Fibroblast of lung (primary cell): ENCODE data around the gene PRTN3.

Source experiments
- CTCF ChIP-seq, 2 donors: IDR thresholded peaks in 1 of 2; conservative IDR thresholded peaks in 1 of 2; 1 replicate in 1 of 2; 2 replicates in 1 of 2; pipeline ENCODE4 v1.5.1; 2011 to 2012; ENCODE audit warnings: low read length in 2 of 2, control low read depth in 1 of 2, inconsistent platforms in 1 of 2, low read depth in 1 of 2, mild to moderate bottlenecking in 1 of 2
- EZH2 ChIP-seq: IDR thresholded peaks from 2 replicates; pipeline ENCODE4 v1.5.1; 2012; ENCODE audit warnings: low read length, control low read depth, mild to moderate bottlenecking; ENCODE audit errors: missing control alignments

- no peak for TF ChIP-seq CTCF (conservative IDR thresholded peaks at IDR 0.05 in 1 of 2, IDR thresholded peaks at IDR 0.05 in 1 of 2; ENCODE audit: low read depth in 1 of 2, low read length in 2 of 2)
- no peak for TF ChIP-seq EZH2
Observed at GRCh38 chr19:804419-805165, 36.2 kb upstream of the PRTN3 start.
